Occipital lobe (tissue), 2 donors: ENCODE data around the gene NDRG4. TPM values are rescaled to one million over a fixed set of nuclear protein-coding genes. Genes with fewer than 3 reads are reported as not detected.

ENCODE experiments used
- DNase-seq: peaks from one replicate; lab custom pipeline; 2025; lab: John Stamatoyannopoulos, UW
- total RNA-seq: library from RNA; depleted of rRNA; stranded (reverse); fragments of >200 nt; gene quantifications from one replicate; pipeline ENCODE4 v1.2.3, GENCODE V29; 2014

NDRG4 gene, protein sequence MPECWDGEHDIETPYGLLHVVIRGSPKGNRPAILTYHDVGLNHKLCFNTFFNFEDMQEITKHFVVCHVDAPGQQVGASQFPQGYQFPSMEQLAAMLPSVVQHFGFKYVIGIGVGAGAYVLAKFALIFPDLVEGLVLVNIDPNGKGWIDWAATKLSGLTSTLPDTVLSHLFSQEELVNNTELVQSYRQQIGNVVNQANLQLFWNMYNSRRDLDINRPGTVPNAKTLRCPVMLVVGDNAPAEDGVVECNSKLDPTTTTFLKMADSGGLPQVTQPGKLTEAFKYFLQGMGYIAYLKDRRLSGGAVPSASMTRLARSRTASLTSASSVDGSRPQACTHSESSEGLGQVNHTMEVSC
- 217 TPM for total RNA-seq

DNA sequence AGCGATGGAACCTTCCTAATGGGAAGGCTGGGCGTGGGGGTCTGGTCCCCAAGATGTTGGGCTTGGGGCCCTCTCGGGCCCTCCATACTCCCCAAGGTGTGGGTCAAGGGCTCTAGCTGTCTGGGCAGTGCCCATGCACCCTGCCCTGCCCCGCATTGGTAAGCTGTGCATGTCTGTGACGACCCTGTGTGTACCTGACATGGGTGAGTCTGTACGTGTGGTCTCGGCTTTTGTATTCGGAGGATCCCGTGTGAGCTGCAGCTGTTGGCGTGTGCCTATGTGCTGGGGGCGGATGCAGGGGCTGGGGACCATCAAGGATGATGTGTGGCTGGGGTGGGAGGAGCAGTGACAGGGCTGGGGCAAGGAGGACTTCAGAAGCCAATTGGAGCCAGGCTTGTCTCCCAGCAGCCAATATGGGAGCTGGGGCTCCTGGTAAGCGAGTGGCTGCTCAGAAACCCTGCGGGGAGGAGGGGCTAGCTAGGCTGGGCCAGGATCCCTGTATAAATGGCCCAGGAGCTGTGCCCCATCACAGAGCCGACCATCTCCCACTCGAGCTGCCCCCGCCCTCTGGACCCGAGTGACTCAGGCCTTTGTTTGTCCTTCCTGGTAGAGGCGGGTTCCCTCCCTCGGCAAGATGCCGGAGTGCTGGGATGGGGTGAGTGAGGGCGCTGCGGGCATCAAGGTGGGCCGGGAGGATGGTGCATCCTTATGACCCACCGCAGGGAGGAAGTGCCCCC lies at the start of gene NDRG4:
Gene NDRG4, plus strand, starts transcription at position 529 of the 737 bp plus-strand sequence. Its CDS starts 106 bp downstream, at position 635.
- peak; percentile 97 for DNase-seq

- no peak for DNase-seq
These were observed 49.4 kb upstream of the NDRG4 start for GRCh38 chr16:58450590-58450989.

GRCh38 chr16:58451265-58451689 lies 48.7 kb upstream of the NDRG4 start:
- DNase-seq: no peak

DNA sequence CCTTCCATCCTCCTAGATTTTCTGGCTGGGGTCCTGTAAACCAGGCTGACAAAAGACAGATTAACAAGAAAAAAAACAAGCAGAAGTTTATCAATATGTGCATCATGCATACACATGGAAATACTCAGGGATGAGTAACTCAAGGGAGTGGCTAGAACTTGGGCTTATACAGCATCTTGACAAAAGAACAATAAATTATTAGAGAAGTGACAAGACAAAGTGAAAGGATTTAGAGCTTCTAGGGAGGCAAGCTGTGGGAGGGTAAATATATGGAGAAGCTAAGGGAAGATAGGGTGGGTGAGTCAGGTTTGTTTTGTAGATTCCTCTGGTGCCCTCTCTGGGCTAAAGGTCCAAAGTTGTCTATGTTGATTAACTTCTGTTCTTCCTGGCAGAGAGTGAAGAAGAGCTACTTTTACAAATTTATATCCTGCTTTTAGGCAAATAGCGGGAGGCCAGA lies 48.0 kb upstream of the NDRG4 start:
- DNase-seq: no peak

DNA sequence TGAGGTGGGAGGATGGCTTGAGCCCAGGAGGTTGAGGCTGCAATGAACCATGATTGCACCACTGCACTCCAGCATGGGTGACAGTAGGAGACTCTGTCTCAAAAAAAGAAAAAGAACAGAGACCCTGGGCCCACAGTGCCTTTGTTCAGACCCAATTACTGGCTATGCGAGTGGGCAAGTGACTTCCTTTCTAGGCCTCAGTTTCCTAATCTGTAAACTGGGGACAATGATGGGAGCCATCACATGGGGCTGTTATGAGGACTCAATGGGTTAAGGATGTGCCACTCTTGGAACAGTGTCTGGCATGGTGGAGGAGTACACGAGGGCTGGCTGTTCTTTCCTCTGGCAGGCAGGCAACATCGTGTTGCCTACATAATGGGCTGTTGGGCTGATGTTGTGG lies 47.3 kb upstream of the NDRG4 start:
- no peak for DNase-seq

- no peak for DNase-seq
These were observed 45.8 kb upstream of the NDRG4 start for GRCh38 chr16:58454178-58454577.

DNA sequence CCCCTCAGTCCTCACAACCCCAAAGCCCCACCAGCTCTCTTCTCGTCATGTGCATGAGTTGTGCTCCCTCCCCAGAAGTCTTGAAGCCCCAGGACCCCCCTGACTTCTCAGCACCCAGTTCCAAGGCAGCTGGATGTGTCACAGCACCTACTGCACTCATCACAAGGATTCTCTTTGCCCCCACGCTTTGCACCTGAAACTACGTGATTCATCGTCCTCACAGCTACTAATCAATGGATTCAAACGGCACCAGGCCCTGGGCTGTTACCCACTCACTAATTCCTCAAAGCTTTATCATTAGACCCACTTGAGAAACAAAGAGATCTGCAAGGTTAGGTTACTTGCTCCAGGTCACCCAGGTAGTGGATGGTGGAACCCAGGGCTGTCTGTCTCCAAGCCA lies 45.1 kb upstream of the NDRG4 start:
- DNase-seq: no peak

- DNase-seq: no peak
These were observed 44.2 kb upstream of the NDRG4 start for GRCh38 chr16:58455750-58456149.

DNA sequence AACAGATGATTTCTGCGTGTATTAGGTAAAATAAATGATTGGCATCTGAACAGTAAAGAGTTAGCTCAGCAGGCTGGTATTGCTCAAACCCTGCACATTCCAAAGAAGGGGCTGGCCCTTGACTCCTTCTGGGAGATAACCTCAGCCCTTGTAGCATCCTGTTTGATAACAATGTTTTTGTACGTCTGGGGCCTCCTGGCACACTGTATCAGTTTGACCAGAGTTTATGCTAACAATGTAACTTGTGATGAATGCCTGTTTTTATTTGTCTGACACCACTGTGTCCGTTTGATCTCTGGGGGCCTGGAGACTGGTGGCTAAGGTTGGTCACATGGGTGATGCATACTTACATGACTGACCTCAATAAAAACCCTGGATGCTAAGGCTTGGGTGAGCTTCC lies 43.8 kb upstream of the NDRG4 start:
- DNase-seq: no peak

- no peak for DNase-seq
These were observed 41.2 kb upstream of the NDRG4 start for GRCh38 chr16:58458606-58459343.

DNA sequence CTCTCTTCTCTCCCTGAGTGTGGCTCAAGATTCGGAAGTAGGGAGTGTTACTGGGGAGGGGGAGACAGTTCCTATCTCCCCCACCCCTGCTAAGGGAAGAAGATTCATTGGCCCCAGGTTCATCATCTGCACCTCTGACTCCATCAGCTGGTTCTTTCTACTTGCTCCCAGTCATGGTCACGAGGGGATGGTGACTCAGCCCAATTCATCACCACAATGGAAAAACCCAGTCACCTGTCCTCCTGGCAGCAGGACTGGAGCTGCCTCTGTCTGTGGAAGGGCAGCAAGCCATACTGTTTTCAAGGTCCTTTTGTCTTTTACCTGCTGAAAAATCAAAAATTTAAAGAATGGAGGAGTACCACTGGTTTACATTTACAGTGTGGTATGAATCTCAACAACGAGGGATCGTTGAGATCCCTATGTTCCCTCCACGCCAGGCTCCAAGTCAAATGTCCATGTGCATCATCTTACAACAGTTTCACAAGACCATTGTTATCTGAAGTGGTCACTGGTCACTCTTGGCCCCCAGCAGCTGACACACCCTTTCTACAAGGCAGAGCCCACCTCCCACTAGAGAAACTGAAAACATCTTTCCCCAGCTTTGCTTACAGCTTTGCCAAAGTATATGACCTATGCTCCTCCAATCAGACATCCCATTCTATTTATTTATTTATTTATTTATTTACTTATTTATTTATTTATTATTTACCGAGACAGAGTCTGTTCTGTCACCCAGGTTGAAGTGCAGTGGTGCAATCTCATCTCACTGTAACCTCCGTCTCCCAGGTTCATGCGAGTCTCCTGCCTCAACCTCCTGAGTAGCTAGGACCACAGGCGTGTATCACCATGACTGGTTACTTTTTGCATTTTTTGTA lies 40.4 kb upstream of the NDRG4 start:
- peak; percentile 38 for DNase-seq

- no peak for DNase-seq
These were observed 39.7 kb upstream of the NDRG4 start for GRCh38 chr16:58460219-58460610.

- DNase-seq: no peak
These were observed 38.9 kb upstream of the NDRG4 start for GRCh38 chr16:58461056-58461455.

- no peak for DNase-seq
These were observed 38.3 kb upstream of the NDRG4 start for GRCh38 chr16:58461640-58462039.

DNA sequence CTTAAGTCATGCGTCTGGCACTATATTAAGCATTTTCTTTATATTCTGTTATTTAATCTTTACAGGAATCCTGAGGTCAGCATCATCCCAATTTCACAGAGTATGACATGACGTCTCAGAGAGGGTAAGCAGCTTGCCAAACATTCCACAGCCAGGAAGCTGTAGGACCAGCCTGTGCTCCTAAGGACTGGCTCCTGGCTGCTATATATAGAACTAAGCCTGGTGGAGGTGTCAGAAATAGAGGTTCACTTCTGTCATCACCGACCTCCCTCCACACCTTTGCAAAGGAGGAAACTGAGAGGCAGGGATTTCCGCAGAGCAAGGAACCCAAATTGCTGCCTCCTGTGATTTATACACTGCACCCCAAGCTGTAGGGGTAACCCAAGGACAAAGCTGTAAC lies 37.9 kb upstream of the NDRG4 start:
- no peak for DNase-seq

DNA sequence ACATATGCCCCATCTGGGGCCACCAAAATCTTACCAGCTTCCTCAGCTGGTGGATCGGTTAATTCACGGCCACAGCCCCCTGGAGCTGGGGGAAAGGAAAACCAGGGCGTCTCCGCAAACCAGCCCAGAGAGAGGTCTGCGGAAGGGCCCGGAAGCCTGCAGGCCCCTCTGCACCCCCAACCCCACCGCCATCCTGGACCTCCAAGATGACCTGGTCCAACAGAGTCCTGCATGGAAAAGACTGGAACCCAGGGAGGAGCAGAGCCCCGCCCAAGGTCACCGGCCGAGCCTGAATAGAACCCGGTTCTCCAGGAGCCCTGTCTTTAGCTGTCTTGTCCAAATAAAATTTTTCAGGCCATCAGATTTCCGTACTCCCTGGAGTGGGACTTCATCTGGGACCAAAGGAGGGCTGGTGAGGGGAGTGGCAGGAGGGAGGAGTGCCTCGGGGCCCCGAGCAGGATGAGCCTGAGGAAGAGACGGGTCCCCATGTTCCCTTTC lies 37.4 kb upstream of the NDRG4 start:
- no peak for DNase-seq

DNA sequence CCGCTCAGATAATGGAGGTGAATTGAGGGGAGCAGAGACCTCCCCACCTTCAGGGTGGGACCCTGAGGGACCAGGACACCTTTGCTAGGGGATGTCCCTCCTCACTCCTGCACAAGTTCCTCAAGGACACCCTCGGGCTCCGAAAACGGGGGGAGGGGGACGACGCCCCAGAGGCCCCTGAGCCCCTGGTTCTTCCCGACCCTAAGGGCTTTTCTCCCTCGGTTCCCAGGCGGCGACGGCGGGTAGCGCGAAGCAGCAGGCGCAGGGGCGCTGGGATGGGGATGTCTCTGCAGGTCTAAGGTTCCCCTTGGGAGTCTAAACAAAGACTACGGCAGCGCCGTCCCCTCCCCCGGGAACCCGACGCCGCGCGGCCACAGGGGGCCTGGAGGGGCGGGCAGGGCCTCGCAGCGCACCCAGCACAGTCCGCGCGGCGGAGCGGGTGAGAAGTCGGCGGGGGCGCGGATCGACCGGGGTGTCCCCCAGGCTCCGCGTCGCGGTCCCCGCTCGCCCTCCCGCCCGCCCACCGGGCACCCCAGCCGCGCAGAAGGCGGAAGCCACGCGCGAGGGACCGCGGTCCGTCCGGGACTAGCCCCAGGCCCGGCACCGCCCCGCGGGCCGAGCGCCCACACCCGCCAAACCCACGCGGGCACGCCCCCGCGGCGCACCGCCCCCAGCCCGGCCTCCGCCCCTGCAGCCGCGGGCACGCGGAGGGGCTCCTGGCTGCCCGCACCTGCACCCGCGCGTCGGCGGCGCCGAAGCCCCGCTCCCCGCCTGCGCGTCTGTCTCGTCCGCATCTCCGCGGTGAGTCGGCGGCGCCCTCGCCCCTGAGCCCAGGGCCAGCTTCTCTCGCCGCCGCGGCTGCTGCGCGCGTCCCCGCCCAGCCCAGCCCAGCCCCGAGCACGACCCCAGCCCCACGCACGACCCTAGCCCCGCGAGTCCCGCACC lies 36.7 kb upstream of the NDRG4 start:
- no peak for DNase-seq

- DNase-seq: no peak
These were observed 35.7 kb upstream of the NDRG4 start for GRCh38 chr16:58464047-58464915.
